Endothelial cell (in vitro differentiated cells): ENCODE results near the gene TBL1X. TPM values are rescaled to one million over a fixed set of nuclear protein-coding genes. Genes with fewer than 3 reads are reported as not detected.

Experiments
- DNase-seq: peaks from one replicate; pipeline ENCODE4 v3.0.0; 2021; ENCODE audit warnings: low spot score
- H3K27ac Mint-ChIP-seq: one replicate; pipeline ENCODE4 v1.8.0; 2021; ENCODE audit warnings: mixed read lengths, inconsistent platforms; ENCODE audit not compliant: unreplicated experiment
- H3K27me3 Mint-ChIP-seq: one replicate; pipeline ENCODE4 v1.8.0; 2021; ENCODE audit warnings: mild to moderate bottlenecking, moderate library complexity, mixed read lengths, inconsistent platforms; ENCODE audit not compliant: unreplicated experiment
- H3K36me3 Mint-ChIP-seq: one replicate; pipeline ENCODE4 v1.8.0; 2021; ENCODE audit warnings: mild to moderate bottlenecking, low read depth, mixed read lengths, inconsistent platforms; ENCODE audit not compliant: unreplicated experiment
- H3K4me1 Mint-ChIP-seq: one replicate; pipeline ENCODE4 v1.8.0; 2021; ENCODE audit warnings: mild to moderate bottlenecking, mixed read lengths, inconsistent platforms; ENCODE audit not compliant: unreplicated experiment
- H3K4me3 Mint-ChIP-seq: one replicate; pipeline ENCODE4 v1.8.0; 2021; ENCODE audit warnings: mild to moderate bottlenecking, mixed read lengths, inconsistent platforms; ENCODE audit not compliant: unreplicated experiment
- H3K9me3 Mint-ChIP-seq: one replicate; pipeline ENCODE4 v1.8.0; 2021; ENCODE audit warnings: mixed read lengths, inconsistent platforms; ENCODE audit not compliant: unreplicated experiment
- total RNA-seq: library from RNA; stranded (reverse); fragmentation: NEBNext Ultra II Directional; extraction: Animal tissue kit (Norgen Biotek cat#: 25700); gene quantifications from one replicate; pipeline ENCODE4 v1.2.1, GENCODE V29; 2021; ENCODE audit not compliant: unreplicated experiment
- TF ChIP-seq, protein P1 (sequence below): fragments of 200-600 bp; sonication (generic); IDR thresholded peaks from one replicate; pipeline ENCODE4 v1.5.0; 2021; ENCODE audit warnings: antibody characterized with exemption; ENCODE audit not compliant: unreplicated experiment

The TBL1X gene
- total RNA-seq, 1 donor from 2014 or later: 19.4 TPM

DNA sequence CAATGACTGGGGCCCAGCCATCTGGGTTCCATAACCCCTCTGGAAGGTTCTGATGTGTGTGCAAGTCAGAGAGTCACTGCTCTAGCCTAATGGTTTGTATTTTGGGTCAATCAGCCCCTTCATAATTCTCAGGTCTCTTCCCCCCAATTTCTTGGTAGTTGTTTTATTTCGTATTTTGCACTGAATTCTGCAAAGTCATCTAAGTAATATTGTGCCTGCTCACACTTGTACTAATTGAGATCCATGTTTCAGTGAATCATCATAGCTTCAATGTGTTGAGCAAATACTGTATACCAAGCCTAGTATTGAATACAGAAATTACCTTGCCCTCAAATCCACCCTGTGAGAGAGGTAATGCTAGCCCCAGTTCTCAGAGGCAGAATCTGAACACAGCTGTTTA lies 28.0 kb upstream of the TBL1X start:
- no peak for DNase-seq
- H3K27ac Mint-ChIP-seq: no peak overlapping the region
- H3K4me1 Mint-ChIP-seq: peaks cover 6% of the 10 kb centered on the region
- no peak overlapping the region for H3K4me3 Mint-ChIP-seq
- TF ChIP-seq, protein P1, sequence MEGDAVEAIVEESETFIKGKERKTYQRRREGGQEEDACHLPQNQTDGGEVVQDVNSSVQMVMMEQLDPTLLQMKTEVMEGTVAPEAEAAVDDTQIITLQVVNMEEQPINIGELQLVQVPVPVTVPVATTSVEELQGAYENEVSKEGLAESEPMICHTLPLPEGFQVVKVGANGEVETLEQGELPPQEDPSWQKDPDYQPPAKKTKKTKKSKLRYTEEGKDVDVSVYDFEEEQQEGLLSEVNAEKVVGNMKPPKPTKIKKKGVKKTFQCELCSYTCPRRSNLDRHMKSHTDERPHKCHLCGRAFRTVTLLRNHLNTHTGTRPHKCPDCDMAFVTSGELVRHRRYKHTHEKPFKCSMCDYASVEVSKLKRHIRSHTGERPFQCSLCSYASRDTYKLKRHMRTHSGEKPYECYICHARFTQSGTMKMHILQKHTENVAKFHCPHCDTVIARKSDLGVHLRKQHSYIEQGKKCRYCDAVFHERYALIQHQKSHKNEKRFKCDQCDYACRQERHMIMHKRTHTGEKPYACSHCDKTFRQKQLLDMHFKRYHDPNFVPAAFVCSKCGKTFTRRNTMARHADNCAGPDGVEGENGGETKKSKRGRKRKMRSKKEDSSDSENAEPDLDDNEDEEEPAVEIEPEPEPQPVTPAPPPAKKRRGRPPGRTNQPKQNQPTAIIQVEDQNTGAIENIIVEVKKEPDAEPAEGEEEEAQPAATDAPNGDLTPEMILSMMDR: no peak
- peaks cover 1% of the 10 kb centered on the region for H3K27me3 Mint-ChIP-seq
- no peaks in the 10 kb centered on the region for H3K36me3 Mint-ChIP-seq
- no peaks in the 10 kb centered on the region for H3K9me3 Mint-ChIP-seq

DNA sequence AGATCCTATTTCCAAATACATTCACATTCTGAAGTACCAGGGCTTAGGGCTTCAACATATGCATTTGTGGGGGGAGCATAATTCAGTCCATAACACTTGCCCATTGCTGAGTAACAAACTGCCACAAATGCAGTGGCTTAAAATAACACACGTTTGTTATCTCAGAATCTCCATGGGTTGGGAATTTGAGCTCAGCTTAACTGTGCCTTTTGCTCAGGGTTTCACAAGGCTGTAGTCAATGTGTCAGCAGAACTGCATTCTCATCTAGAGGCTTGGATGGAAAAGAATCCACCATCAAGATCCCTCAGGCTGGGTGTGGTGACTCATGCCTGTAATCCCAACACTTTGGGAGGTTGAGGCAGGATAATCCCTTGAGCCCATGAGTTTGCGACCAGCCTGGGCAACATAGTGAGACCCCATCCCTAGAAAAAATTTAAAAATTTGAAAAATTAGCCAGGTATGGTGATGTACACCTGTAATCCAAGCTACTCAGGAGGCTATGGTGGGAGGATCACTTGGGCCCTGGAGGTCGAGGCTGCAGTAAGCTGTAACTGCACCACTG lies 25.8 kb upstream of the TBL1X start:
- no peak for DNase-seq
- H3K27ac Mint-ChIP-seq: no peak overlapping the region
- H3K27me3 Mint-ChIP-seq: no peaks in the 10 kb centered on the region
- no peak overlapping the region for H3K4me3 Mint-ChIP-seq
- no peaks in the 10 kb centered on the region for H3K36me3 Mint-ChIP-seq
- H3K4me1 Mint-ChIP-seq: no peaks in the 10 kb centered on the region
- TF ChIP-seq, protein P1: no peak
- H3K9me3 Mint-ChIP-seq: no peaks in the 10 kb centered on the region

DNA sequence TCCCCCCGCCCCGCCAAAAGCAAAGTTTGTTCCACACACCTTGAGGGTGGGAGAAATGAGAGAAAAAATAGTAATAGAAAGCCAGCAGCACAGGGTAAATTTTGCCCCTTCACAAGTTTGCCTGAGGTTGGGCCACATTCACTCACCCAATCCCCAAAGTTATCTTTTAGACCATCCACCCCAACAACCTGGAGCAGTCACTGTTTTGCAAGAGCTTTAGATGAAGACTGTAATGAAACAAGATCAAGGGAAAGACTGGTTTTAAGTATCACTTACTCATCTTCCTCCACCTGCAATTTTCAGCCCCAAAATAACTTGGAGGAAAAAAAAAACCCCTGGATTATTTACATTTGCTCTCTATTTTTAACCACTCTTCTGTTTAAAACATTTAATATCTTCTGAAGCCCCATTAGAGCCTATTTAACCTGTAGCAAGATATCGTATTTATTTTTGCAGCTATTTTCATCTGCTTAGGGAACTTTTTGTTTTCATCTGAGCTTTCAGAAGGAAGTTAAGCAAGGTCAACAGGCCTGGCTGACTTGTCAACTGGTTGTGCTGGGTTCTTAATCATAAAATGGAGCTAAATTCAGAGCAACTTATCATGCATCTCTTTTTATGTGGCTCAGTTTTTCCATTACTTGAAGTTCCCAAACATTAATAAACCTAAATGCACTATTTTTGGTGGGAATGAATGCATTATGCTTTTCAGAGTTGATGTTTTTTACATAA lies 24.6 kb upstream of the TBL1X start:
- H3K36me3 Mint-ChIP-seq: no peaks in the 10 kb centered on the region

DNA sequence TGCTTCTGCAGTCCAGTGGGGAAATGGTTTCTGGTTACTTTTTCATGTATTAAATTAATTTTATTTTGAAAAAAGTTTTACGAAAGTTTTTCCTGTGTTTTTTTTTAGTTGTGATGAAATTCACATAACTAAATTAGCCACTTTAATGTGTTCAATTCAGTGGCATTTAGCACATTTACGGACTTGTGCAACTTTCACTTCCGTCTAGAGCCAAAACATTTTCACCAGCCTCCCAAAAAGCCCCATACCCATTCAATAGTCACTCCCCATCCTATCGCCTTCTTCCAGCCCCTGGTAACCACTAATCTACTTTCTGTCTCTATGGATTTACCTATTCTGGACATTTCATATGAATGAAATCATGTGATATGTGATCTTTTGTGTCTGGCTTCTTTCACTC lies 22.8 kb upstream of the TBL1X start:
- Mint-ChIP-seq H3K4me1 (peaks cover 8% of the 10 kb centered on the region), H3K27ac (no peak overlapping the region), H3K9me3 (no peaks in the 10 kb centered on the region), H3K27me3 (no peaks in the 10 kb centered on the region), H3K36me3 (no peaks in the 10 kb centered on the region), H3K4me3 (no peak overlapping the region)
- DNase-seq: no peak
- TF ChIP-seq, protein P1: no peak

More for the DNA sequence above, 24.6 kb upstream of the TBL1X start:
- no peak overlapping the region for H3K27ac Mint-ChIP-seq
- no peak overlapping the region for H3K4me3 Mint-ChIP-seq
- H3K27me3 Mint-ChIP-seq: no peaks in the 10 kb centered on the region
- TF ChIP-seq, protein P1: no peak
- H3K4me1 Mint-ChIP-seq: peaks cover 8% of the 10 kb centered on the region
- no peak for DNase-seq
- no peaks in the 10 kb centered on the region for H3K9me3 Mint-ChIP-seq

DNA sequence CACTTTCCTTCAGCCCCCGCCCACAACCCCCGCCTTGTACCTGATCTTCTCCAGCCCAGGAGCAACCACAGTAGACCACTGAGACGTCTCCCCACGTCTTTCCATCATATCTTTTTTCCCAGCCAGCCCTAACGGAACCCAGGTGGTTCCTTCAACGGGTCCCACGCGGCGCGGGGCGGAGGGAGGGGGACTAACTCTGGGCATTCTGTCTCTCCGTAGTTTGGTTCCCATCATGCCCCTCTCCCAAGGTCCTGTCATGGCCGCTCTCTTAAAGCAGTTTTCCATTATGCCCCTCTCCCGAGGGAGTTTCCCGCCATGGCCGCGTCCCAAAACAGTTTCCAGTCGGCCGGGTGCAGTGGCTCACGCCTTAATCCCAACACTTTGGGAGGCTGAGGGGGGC lies 21.5 kb upstream of the TBL1X start:
- Mint-ChIP-seq H3K36me3 (no peaks in the 10 kb centered on the region), H3K4me3 (no peak overlapping the region), H3K27ac (no peak overlapping the region), H3K4me1 (peaks cover 8% of the 10 kb centered on the region), H3K9me3 (no peaks in the 10 kb centered on the region), H3K27me3 (no peaks in the 10 kb centered on the region)
- no peak for DNase-seq
- TF ChIP-seq, protein P1: no peak
